Measurements from ENCODE around the gene CCDC85C.

Gene CCDC85C

GRCh38 chr14:99473458-99473857 is 130.5 kb downstream of the CCDC85C start:
- DNase-seq (ENCODE audit: low read depth in 2 of 2), result no peak

GRCh38 chr14:99472937-99473336 is 131.1 kb downstream of the CCDC85C start:
- no peak for DNase-seq (ENCODE audit: low read depth in 2 of 2)

GRCh38 chr14:99471731-99472130 is 132.3 kb downstream of the CCDC85C start:
- DNase-seq (ENCODE audit: low read depth in 2 of 2), result no peak

GRCh38 chr14:99468836-99469592 is 135.0 kb downstream of the CCDC85C start:
- no peak for DNase-seq (ENCODE audit: low read depth in 2 of 2)

GRCh38 chr14:99468081-99468480 is 135.9 kb downstream of the CCDC85C start:
- DNase-seq (ENCODE audit: low read depth in 2 of 2), result no peak

- DNase-seq (ENCODE audit: low read depth in 2 of 2), result no peak
Measured at GRCh38 chr14:99467336-99468078, 136.5 kb downstream of the CCDC85C start.

- no peak for DNase-seq (ENCODE audit: low read depth in 2 of 2)
Measured at GRCh38 chr14:99466758-99467157, 137.2 kb downstream of the CCDC85C start.

GRCh38 chr14:99465288-99465687 is 138.7 kb downstream of the CCDC85C start:
- DNase-seq (ENCODE audit: low read depth in 2 of 2), result no peak

- no peak for DNase-seq (ENCODE audit: low read depth in 2 of 2)
Measured at GRCh38 chr14:99463974-99464373, 140.0 kb downstream of the CCDC85C start.

- DNase-seq (ENCODE audit: low read depth in 2 of 2), result no peak
Measured at GRCh38 chr14:99462210-99462609, 141.8 kb downstream of the CCDC85C start.

GRCh38 chr14:99461411-99462085 is 142.5 kb downstream of the CCDC85C start:
- no peak for DNase-seq (ENCODE audit: low read depth in 2 of 2)

GRCh38 chr14:99460793-99461192 is 143.2 kb downstream of the CCDC85C start:
- DNase-seq (ENCODE audit: low read depth in 2 of 2), result no peak

- no peak for DNase-seq (ENCODE audit: low read depth in 2 of 2)
Measured at GRCh38 chr14:99459481-99460100, 144.4 kb downstream of the CCDC85C start.

GRCh38 chr14:99454246-99454645 is 149.8 kb downstream of the CCDC85C start:
- no peak for DNase-seq (ENCODE audit: low read depth in 2 of 2)

GRCh38 chr14:99452968-99453367 is 151.0 kb downstream of the CCDC85C start:
- no peak for DNase-seq (ENCODE audit: low read depth in 2 of 2)

- no peak for DNase-seq (ENCODE audit: low read depth in 2 of 2)
Measured at GRCh38 chr14:99451234-99451633, 152.8 kb downstream of the CCDC85C start.

- no peak for DNase-seq (ENCODE audit: low read depth in 2 of 2)
Measured at GRCh38 chr14:99450266-99450665, 153.7 kb downstream of the CCDC85C start.
